Putamen (tissue), 1 donor: ENCODE measurements around the gene INF2.
"Not testable (repeated sequence)": the region's sequence is repeated elsewhere in the genome, so short reads cannot be mapped to it uniquely, and the experiment has no call there.

Experiments used
- DNase-seq: peaks from one replicate; pipeline ENCODE4 v3.0.0-alpha.2; 2016; ENCODE audit warnings: low spot score

The INF2 gene

GRCh38 chr14:104735830-104736642, 46.6 kb downstream of the INF2 start:
- DNase-seq = peak; percentile 70

DNA sequence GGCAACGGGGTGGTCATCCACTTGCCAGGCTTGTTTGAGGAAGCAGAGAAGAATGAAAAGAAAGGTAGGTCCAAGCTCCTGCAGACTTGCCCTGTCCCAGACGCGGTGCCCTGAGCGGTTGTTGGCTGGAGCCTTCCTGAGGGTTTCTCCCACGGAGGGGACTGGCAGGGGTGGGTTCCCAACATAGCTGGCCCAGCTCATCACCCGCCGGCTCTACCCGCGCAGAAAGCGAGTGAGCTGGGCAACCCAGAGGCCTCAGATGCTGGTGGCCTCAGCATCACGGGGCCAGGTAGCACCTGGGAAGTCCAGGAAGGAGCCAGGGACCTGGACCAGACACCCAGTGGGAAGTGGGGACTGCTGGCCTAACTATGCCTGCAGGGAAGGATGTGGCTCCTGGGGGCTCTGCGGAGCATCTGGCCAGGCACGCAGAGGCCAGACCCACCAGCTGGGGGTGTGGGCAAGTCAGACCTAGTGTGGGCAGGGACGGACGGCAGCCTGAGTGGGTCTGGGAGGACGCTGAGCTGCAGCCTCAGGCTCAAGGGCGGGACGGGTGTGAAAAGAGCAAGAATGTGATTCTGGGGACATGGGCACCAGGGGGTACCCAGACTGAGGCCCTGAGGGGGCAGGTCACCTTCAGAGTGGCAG, 49.1 kb downstream of the INF2 start:
- no peak for DNase-seq

GRCh38 chr14:104739026-104739425, 49.6 kb downstream of the INF2 start:
- no peak for DNase-seq

DNA sequence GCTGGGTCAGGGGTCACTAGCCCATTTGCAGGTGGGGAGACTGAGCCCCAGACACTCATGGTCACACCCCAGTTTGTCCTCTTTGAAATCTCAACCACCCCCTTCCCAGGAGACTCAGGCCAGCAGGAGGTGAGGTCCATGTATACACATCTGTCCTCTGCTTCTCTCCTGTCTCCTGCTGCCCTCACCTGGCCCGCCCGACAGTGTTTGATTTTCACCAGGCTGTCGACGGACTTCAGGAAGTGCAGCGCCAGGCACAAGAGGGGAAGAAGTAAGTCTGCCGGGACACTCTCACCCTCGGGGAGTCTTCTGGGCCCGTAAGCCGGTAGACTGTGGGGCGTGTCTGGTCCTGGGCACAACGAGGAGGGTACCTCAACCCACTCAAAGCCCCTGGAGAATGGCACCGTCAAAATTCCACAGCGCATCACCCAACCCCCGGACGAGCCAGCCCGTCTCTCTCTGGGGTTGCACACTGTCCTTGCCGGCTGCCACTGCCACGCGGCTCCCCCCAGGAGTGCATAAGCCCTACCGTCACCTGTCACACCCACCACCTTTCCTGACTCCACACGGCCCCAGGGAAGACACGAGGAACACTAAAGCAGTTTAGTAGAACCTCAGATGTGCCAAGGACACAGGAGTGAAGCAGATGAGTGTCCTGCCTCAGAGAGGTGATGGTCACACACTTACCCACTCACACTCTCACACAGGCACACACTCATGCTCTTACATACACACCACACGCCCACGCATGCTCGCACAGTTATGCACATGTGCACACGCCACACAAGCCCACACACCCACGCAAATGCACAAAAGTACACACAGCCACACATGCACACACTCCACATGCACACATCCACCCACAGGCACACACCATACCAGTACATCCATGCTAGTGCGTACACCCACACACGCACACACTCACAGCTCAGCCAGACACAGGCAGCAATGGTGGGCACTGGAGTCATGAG, 50.4 kb downstream of the INF2 start:
- no peak for DNase-seq

DNA sequence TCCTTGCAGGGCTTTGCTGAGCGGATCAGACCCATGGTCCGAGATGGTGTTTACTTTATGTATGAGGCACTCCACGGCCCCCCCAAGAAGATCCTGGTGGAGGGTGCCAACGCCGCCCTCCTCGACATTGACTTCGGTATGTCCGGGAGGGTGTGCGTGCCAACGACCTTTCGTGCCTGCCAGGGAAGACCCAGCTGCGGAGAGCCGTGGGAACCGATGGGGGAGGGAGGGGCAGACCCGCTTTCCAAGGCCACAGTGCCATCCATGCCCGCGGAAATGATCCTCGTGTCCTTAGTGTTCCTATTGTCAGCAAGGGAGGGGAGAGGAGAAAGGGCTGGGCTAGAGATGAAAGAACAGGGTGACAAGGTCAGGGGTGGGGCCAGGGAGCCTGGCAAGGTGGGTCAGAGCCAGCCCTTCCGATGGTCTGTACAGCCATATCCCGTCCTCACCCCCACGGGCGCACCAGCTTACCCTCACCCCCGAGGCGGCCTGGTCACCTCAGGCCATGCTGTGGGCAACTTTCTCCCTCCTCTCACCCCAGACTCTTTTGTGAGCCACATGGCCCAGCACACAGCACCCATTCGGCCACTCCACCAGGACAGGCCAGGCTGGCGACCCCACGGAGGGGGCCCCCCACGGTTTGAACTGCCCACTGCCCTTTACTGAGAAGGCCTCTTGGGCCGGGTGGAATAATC, 51.8 kb downstream of the INF2 start:
- DNase-seq = no peak

GRCh38 chr14:104741803-104742251, 52.4 kb downstream of the INF2 start:
- no peak for DNase-seq

GRCh38 chr14:104742586-104743455, 53.4 kb downstream of the INF2 start:
- DNase-seq = no peak

DNA sequence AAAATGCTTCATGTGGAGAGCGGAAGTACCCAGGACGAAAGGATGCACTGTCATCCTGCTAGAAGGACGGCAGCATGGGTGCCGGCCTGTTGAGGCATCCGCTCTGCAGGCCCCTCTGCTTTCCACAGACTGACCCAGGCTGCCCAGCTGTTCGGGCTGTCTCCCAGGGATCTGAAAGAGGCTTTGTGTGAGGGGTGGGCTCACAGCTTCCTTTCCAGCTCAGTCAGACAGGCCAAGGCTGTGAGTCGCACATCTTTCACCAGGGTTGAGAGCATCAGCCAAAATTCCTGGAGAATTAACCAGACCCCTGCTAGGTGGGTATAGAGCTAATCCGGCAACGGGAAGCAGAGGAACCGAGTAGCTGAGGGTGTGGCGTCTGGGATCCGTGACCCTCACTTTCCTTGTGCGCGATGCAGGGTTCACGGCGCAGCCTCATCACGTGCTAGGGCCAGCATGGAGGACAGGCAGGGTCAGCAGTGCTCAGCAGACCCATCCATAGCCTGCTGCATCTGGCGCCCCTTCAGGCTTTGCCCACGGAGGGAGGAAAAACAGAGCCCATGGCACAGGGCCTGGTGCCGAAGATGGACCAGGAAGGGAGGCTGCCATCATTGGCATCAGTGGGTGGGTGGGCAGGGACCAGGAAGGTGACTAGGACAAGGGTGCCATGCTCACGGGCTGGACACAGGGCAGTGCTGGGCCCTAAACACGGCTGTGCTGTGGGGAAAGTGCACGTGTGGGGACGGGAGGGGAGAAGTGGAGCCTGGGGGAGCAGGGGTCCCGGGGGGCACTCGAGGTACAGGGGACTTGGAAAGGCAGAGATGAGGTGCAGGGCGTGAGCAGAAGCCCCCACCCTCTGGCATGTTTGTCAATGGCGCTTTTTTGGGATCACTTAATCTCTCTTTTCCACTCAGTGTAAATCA, 54.3 kb downstream of the INF2 start:
- DNase-seq = no peak

DNA sequence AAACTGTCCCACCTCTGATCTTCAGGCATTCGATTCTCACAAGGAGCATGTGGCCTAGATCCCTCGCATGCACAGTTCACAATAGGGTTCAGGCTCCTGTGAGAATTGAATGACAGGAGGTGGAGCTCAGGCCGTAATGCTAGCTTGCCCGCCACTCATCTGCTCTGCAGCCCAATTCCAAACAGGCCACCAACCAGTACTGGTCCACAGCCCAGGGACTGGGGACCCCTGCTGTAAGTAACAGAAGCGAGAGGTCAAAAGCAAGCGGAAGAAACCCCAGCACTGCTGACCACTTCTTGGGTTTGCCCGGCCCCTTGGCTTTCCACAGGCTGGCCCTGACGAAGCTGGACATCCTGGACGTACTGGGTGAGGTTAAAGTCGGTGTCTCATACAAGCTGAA, 55.1 kb downstream of the INF2 start:
- DNase-seq = no peak

- DNase-seq = no peak
Observed at GRCh38 chr14:104745431-104745830, 56.0 kb downstream of the INF2 start.

GRCh38 chr14:104746071-104746545, 56.7 kb downstream of the INF2 start:
- no peak for DNase-seq

DNA sequence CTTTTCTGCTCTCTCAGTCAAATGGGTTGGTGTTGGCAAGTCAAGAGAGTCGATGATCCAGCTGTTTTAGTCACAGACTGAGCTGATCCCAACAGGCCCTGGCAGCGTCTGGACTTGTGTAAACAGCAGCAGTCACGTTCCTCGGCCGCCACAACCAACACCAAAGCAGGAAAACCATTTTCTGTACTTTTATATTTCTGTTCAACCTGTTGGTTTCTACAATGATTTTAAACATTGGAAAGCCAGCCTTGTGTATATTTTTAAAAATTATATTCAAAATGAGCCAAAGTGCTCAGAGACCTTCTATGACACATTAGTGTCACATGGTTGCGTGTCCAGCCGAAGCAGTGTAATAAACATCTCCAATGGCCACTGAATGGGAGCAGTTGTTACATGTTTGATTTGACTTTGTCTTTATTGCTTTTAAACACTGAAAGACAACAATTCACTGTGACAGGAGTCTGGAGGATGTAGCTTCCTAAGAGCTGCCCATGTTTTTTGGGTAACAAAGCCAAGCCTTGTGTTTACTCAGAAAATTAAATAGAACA, 57.6 kb downstream of the INF2 start:
- peak; percentile 71 for DNase-seq

DNA sequence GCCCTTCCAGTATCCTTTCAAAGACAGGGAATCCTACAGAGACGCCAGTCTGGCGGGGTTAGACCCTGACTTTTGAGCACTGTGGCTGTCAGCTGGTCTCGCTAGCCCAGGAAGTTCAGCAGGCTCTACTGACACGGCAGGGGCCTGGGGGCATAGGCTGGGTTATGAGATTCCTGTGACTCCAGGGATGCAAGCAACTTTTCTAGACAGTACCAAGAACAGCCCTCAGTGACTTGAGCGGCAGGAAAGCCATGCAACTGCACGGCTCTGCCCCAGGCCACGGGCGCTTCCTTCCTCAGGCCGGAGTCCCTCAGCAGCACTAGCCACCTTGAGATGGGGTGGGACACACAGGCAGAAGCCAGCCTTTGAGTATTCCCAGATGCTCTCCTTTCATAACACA, 58.5 kb downstream of the INF2 start:
- no peak for DNase-seq

- DNase-seq = peak; percentile 77
Observed at GRCh38 chr14:104749111-104749649, 59.8 kb downstream of the INF2 start.

DNA sequence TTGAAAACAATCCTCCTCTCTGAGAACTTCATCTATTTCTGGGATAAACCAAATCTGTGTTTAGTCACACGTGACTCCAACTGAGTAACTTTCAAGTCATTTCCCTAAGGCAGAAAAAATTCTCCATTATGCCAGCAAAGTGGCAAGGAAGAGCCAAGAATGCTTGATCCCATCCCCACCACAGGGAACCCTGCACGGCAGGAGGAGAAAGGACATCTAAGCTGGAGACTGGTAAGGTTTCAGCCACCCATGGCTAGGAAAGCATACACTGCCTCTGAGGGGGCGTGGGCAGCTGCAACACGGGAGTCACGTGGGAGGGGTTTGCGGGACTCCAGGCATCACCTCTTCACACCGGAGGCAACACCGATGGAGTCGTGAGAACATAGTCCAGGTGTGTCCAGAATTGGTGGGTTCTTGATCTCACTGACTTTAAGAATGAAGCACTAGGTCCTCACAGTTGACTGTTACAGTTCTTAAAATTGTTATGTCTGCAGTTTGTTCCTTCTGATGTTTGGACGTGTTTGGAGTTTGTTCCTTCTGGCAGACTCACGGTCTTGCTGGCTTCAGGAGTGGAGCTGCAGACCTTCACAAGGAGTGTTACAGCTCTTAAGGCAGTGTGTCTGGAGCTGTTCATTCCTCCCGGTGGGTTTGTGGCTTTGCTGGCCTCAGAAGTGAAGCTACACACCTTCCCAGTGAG, 60.8 kb downstream of the INF2 start:
- DNase-seq = no peak

DNA sequence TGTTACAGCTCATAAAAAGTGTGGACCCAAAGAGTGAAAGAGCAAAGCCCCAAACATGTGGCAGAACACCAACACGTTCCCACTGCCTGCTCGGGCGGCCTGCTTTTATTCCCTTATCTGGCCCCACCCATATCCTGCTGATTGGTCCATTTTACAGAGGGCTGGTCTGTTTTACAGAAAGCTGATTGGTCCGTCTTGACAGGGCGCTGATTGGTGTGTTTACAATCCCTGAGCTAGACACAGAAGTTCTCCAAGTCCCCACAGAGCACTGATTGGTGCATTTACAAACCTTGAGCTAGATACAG, 61.3 kb downstream of the INF2 start:
- not testable (repeated sequence) for DNase-seq

DNA sequence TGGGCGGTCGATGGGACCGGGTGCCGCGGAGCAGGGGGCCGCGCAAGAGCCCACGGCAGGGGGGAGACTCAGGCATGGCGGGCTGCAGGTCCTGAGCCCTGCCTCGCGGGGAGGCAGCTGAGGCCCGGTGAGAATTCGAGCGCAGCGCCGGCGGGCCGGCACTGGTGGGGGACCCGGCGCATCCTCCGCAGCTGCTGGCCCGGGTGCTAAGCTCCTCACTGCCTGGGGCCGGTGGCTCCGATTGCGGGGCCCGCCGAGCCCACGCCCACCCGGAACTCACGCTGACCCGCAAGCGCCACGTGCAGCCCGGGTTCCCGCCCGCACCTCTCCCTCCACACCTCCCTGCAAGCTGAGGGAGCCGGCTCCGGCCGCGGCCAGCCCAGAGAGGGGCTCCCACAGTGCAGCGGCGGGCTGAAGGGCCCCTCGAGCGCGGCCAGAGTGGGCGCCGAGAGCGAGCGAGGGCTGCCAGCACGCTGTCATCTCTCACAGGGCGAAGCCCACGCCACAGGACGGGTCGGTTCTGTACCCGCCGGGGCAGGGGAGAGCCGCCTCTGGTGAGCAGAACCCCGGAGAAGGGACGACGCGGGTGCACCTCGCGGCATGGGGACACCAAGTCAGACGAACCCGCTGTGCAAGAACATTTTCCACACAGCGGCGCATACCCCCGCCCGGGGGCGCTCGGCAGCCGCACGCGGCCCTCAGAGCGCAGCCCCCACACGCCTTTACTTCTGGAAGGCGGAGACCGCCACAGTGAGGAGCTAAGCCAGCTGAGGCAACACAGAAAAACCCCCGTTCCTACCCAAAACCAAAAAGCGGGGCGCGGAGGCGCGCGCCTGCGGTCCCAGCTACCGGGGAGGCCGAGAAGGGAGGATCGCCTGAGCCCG, 62.4 kb downstream of the INF2 start:
- DNase-seq = no peak

- no peak for DNase-seq
Observed at GRCh38 chr14:104752423-104752734, 63.0 kb downstream of the INF2 start.
